ENCODE measurements around the gene MAT2A.
A peak's percentile ranks its signal among the peaks of the same experiment; 100 is the strongest.
"Not testable (repeated sequence)": the region's sequence is repeated elsewhere in the genome, so short reads cannot be mapped to it uniquely, and the experiment has no call there.

Gene MAT2A

GRCh38 chr2:85554980-85555612 lies 16.1 kb downstream of the MAT2A start:
- no peak for TF ChIP-seq CTCF (IDR thresholded peaks at IDR 0.05; ENCODE audit: insufficient read depth, low read depth, low read length, missing control alignments)

GRCh38 chr2:85557130-85557529 lies 18.2 kb downstream of the MAT2A start:
- no peak for TF ChIP-seq CTCF (IDR thresholded peaks at IDR 0.05; ENCODE audit: insufficient read depth, low read depth, low read length, missing control alignments)
- H3K4me3 ChIP-seq (ENCODE audit: low read length) = no peak overlapping the region
- no peak for DNase-seq (ENCODE audit: low read depth)

More at GRCh38 chr2:85554980-85555612, 16.1 kb downstream of the MAT2A start:
- H3K4me3 ChIP-seq (ENCODE audit: low read length) = no peak overlapping the region
- DNase-seq (ENCODE audit: low read depth) = no peak

DNA sequence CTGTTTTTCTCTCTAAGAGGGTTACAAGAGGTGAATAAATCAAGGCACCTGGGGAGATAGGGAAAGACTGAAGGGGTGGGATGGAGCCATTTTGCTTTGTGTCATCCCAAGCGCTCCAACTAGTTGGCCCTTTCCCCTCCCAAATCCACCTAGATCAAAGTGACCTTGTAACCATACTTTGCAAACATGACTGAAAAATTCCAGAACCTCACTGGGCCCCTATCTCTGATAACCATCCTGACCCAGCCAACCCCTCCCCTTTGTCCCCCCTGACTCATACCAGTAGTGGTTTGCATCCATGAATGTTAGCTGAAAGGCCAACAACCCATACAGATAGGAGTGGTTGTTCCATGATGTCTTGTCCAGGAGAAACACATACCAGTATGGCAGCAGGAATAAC lies 19.2 kb downstream of the MAT2A start:
- no peak for TF ChIP-seq CTCF (IDR thresholded peaks at IDR 0.05; ENCODE audit: insufficient read depth, low read depth, low read length, missing control alignments)
- no peak for DNase-seq (ENCODE audit: low read depth)
- no peak overlapping the region for H3K4me3 ChIP-seq (ENCODE audit: low read length)

DNA sequence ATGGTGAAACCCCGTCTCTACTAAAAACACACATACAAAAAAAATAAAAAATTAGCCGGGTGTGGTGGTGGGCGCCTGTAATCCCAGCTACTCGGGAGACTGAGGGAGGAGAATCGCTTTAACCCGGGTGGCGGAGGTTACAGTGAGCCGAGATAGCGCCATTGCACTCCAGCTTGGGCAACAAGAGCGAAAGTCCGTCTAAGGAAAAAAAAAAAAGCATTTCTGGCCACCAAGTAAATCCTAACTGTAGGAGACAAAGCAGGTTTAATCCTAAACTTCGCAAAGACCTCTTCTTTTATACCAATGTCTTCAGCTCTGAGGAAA lies 21.4 kb downstream of the MAT2A start:
- peak overlapping the region; percentile 98 for H3K4me3 ChIP-seq (ENCODE audit: low read length)
- DNase-seq (ENCODE audit: low read depth) = not testable (repeated sequence)

GRCh38 chr2:85560812-85561279 lies 21.9 kb downstream of the MAT2A start:
- DNase-seq (ENCODE audit: low read depth) = no peak
- peak overlapping the region; percentile 98 for H3K4me3 ChIP-seq (ENCODE audit: low read length)
- no peak for TF ChIP-seq CTCF (IDR thresholded peaks at IDR 0.05; ENCODE audit: insufficient read depth, low read depth, low read length, missing control alignments)

GRCh38 chr2:85561280-85562212 lies 22.6 kb downstream of the MAT2A start, which contains the start of gene GGCX:
GGCX (minus strand) TSS chr2:85561493; CDS start chr2:85561428, 65 bp downstream.
- peak within 1 kb of the TSS; percentile 98 for H3K4me3 ChIP-seq (ENCODE audit: low read length)
- peak; percentile 33 for TF ChIP-seq CTCF (IDR thresholded peaks at IDR 0.05; ENCODE audit: insufficient read depth, low read depth, low read length, missing control alignments)
- DNase-seq (ENCODE audit: low read depth) = peak; percentile 96

DNA sequence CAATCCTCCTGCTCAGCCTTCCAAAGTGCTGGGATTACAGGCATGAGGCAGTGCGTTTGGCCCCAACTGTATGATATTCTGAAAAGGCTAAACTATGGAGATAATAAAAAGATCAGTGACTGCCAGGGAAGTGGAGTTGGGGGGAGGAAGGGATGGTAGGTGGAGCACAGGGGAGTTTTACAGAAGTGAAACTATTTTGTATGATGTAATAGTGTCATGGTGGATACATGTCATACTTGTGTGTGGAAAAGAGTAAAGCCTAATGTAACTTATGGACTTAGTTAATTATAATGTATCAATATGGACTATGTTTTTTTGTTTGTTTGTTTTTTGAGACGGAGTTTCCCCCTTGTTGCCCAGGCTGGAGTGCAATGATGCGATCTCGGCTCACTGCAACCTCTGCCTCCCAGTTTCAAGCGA lies 25.2 kb downstream of the MAT2A start:
- no peak for TF ChIP-seq CTCF (IDR thresholded peaks at IDR 0.05; ENCODE audit: insufficient read depth, low read depth, low read length, missing control alignments)
- H3K4me3 ChIP-seq (ENCODE audit: low read length) = no peak overlapping the region
- no peak for DNase-seq (ENCODE audit: low read depth)
